UCSD-AML1 (cell line): Measurements from ENCODE around the gene ALDOB.

Experiments
- DNase-seq: peaks from one replicate; lab custom pipeline; 2025; ENCODE audit not compliant: unreplicated experiment; lab: John Stamatoyannopoulos, UW

Gene ALDOB

GRCh38 chr9:101435601-101436079 lies at the start of gene ALDOB:
ALDOB (minus strand) TSS chr9:101435774; CDS start chr9:101430887, 4,887 bp downstream.
- no peak for DNase-seq

GRCh38 chr9:101484046-101484445 lies 48.5 kb upstream of the ALDOB start:
- no peak for DNase-seq

- DNase-seq, result no peak
Observed at GRCh38 chr9:101481261-101481660, 45.7 kb upstream of the ALDOB start.

GRCh38 chr9:101480386-101480785 lies 44.8 kb upstream of the ALDOB start:
- no peak for DNase-seq

GRCh38 chr9:101479338-101480030 lies 43.9 kb upstream of the ALDOB start:
- no peak for DNase-seq

- DNase-seq, result no peak
Observed at GRCh38 chr9:101478906-101479305, 43.3 kb upstream of the ALDOB start.

GRCh38 chr9:101478444-101478843 lies 42.9 kb upstream of the ALDOB start:
- DNase-seq, result no peak

- DNase-seq, result no peak
Observed at GRCh38 chr9:101477736-101478135, 42.2 kb upstream of the ALDOB start.

- no peak for DNase-seq
Observed at GRCh38 chr9:101477214-101477613, 41.6 kb upstream of the ALDOB start.

GRCh38 chr9:101476576-101477208 lies 41.1 kb upstream of the ALDOB start:
- no peak for DNase-seq

- no peak for DNase-seq
Observed at GRCh38 chr9:101472891-101473290, 37.3 kb upstream of the ALDOB start.

GRCh38 chr9:101470929-101471328 lies 35.4 kb upstream of the ALDOB start:
- DNase-seq, result no peak

- no peak for DNase-seq
Observed at GRCh38 chr9:101470021-101470420, 34.4 kb upstream of the ALDOB start.

GRCh38 chr9:101469026-101469425 lies 33.5 kb upstream of the ALDOB start:
- DNase-seq, result no peak

GRCh38 chr9:101468116-101468515 lies 32.5 kb upstream of the ALDOB start:
- no peak for DNase-seq

- no peak for DNase-seq
Observed at GRCh38 chr9:101467690-101468089, 32.1 kb upstream of the ALDOB start.

- DNase-seq, result no peak
Observed at GRCh38 chr9:101466863-101467262, 31.3 kb upstream of the ALDOB start.

GRCh38 chr9:101465326-101465915 lies 29.8 kb upstream of the ALDOB start:
- DNase-seq, result peak; percentile 10

GRCh38 chr9:101463397-101463796 lies 27.8 kb upstream of the ALDOB start:
- no peak for DNase-seq

GRCh38 chr9:101462558-101462957 lies 27.0 kb upstream of the ALDOB start:
- no peak for DNase-seq

- DNase-seq, result no peak
Observed at GRCh38 chr9:101460965-101461364, 25.4 kb upstream of the ALDOB start.

GRCh38 chr9:101458963-101459631 lies 23.5 kb upstream of the ALDOB start:
- DNase-seq, result peak; percentile 13
